ENCODE data around the gene PITPNC1.

The PITPNC1 gene

DNA sequence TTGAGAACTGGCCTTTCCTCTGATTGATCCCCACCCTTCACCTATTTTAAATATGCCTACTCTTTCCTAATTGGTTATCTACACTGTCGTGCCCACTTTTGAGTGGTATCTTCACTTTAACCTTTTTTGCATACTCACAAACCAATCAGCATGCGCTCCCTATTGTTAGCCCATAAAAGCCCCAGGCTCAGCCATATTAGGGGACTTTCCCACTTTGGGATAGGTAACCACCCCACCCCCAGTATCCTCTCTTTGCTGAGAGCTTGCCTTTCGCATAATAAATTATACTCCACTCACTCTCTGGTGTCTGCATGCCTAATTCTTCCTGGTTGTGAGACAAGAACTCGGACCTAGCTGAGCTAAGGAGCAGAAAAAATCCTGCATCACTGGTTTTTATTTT, 281.2 kb downstream of the PITPNC1 start:
- DNase-seq = no peak
- H3K36me3 ChIP-seq (ENCODE audit: control insufficient read depth, insufficient read depth, low read length) = no peaks in the 10 kb centered on the region
- no peak overlapping the region for H3K4me3 ChIP-seq (ENCODE audit: insufficient read depth, low read depth, low read length, poor library complexity, severe bottlenecking)
- no peak overlapping the region for H3K27ac ChIP-seq (ENCODE audit: insufficient read depth, low read length, poor library complexity, severe bottlenecking)
- H3K27me3 ChIP-seq (replicated peaks; ENCODE audit: control insufficient read depth, insufficient read depth, low read length, poor library complexity, severe bottlenecking) = no peaks in the 10 kb centered on the region
- H3K9me3 ChIP-seq (ENCODE audit: control insufficient read depth, low read length) = no peaks in the 10 kb centered on the region
- no peaks in the 10 kb centered on the region for H3K4me1 ChIP-seq (ENCODE audit: control insufficient read depth, insufficient read depth, low read length, poor library complexity, severe bottlenecking)

DNA sequence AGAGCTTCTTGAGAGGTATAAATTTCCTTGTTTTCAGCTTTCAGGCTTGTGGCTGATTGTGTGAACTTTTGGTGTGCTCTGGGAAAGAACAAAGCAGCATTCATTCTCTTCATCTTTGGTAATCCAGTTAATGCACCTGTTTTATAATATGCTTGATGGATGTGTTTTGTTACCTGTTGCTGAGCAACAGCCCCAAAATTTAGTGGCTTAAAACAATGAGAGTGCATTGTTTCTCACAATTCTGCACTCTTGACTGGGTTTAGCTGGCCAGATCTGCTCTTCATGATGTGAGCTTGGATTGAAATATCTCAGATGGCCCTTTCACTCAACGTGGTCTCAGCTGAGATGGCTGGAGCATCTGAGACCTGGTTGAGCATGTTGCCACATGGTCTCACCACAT, 281.9 kb downstream of the PITPNC1 start:
- Histone ChIP-seq H3K4me3 (ENCODE audit: insufficient read depth, low read depth, low read length, poor library complexity, severe bottlenecking) (no peak overlapping the region), H3K27me3 (replicated peaks; ENCODE audit: control insufficient read depth, insufficient read depth, low read length, poor library complexity, severe bottlenecking) (no peaks in the 10 kb centered on the region), H3K36me3 (ENCODE audit: control insufficient read depth, insufficient read depth, low read length) (no peaks in the 10 kb centered on the region), H3K4me1 (ENCODE audit: control insufficient read depth, insufficient read depth, low read length, poor library complexity, severe bottlenecking) (no peaks in the 10 kb centered on the region), H3K9me3 (ENCODE audit: control insufficient read depth, low read length) (no peaks in the 10 kb centered on the region), H3K27ac (ENCODE audit: insufficient read depth, low read length, poor library complexity, severe bottlenecking) (no peak overlapping the region)
- no peak for DNase-seq

DNA sequence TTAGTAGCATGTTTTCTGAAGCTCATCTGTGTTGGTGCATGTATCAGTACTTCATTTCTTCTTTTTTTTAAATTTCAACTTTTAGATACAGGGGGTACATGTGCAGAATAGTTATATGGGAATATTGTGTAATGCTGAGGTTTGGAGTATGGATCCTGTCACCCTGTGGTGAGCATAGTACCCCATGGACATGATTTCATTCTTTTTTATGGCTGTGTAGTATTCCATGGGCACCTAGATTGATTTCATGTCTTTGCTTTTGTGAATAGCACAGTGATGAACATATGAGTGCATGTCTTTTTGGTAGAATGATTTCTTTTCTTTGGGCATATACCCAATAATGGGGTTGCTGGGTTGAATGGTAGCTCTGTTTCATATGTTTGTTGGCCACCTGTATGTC, 285.6 kb downstream of the PITPNC1 start:
- Histone ChIP-seq H3K4me1 (ENCODE audit: control insufficient read depth, insufficient read depth, low read length, poor library complexity, severe bottlenecking) (no peaks in the 10 kb centered on the region), H3K4me3 (ENCODE audit: insufficient read depth, low read depth, low read length, poor library complexity, severe bottlenecking) (no peak overlapping the region), H3K9me3 (ENCODE audit: control insufficient read depth, low read length) (no peaks in the 10 kb centered on the region), H3K36me3 (ENCODE audit: control insufficient read depth, insufficient read depth, low read length) (peaks cover 3% of the 10 kb centered on the region), H3K27ac (ENCODE audit: insufficient read depth, low read length, poor library complexity, severe bottlenecking) (no peak overlapping the region), H3K27me3 (replicated peaks; ENCODE audit: control insufficient read depth, insufficient read depth, low read length, poor library complexity, severe bottlenecking) (no peaks in the 10 kb centered on the region)
- DNase-seq = no peak

DNA sequence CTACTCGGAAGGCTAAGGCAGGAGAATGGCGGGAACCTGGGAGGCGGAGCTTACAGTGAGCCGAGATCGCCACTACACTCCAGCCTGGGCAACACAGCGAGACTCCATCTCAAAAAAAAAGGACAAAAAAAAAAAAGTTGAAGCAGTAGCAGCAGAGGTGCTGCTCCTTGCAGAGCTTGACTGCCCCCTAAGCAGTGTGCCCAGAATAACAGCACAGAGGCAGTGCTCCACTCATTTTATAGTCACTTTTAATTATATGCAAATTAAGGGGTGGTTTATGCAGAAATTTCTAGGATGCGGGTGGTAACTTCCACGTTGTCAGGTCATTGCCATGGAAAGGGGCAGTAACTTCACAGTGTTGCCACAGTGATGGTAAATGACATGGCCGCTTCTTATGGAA, 286.4 kb downstream of the PITPNC1 start:
- no peaks in the 10 kb centered on the region for H3K4me1 ChIP-seq (ENCODE audit: control insufficient read depth, insufficient read depth, low read length, poor library complexity, severe bottlenecking)
- H3K27ac ChIP-seq (ENCODE audit: insufficient read depth, low read length, poor library complexity, severe bottlenecking) = no peak overlapping the region
- H3K9me3 ChIP-seq (ENCODE audit: control insufficient read depth, low read length) = no peaks in the 10 kb centered on the region
- no peaks in the 10 kb centered on the region for H3K27me3 ChIP-seq (replicated peaks; ENCODE audit: control insufficient read depth, insufficient read depth, low read length, poor library complexity, severe bottlenecking)
- H3K4me3 ChIP-seq (ENCODE audit: insufficient read depth, low read depth, low read length, poor library complexity, severe bottlenecking) = no peak overlapping the region
- peaks cover 3% of the 10 kb centered on the region for H3K36me3 ChIP-seq (ENCODE audit: control insufficient read depth, insufficient read depth, low read length)
- no peak for DNase-seq

DNA sequence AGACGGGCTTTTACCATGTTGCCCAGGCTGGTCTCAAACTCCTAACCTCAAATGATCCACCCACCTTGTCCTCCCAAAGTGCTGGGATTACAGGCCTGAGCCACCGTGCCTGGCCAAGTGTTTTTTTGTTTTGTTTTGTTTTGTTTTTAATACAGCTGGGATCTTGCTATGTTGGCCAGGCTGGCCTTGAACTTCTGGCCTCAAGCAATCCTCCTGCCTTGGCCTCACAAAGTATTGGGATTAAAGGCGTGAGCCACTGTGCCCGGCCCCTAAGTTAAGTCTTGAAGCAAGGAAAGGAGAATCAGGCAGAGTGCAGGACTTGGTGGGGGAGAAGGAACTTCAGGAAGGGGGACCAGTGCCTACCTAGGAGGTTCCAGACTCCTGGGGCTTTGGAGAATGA, 288.9 kb downstream of the PITPNC1 start:
- DNase-seq = no peak

DNA sequence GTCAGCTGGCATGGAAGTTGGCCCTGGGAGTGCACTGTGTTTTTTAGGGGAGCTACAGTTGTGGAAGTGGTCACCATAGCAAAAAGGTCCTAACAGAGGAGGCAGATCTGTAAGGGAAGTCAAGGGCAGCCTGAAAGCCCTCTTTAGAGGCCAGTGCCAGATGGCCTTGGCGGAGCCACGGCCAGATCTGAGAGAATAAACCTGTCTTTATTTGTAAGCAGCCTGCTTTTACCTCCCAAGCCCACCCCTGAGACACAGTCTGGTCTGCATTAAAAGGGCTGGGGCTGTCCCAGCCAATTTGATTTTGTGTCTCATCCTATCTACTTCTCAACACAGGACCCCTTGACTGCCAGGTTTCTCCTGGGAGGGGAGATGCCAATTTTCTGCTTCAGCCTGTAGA, 289.6 kb downstream of the PITPNC1 start:
- no peak for DNase-seq
- no peaks in the 10 kb centered on the region for H3K27me3 ChIP-seq (replicated peaks; ENCODE audit: control insufficient read depth, insufficient read depth, low read length, poor library complexity, severe bottlenecking)
- no peaks in the 10 kb centered on the region for H3K9me3 ChIP-seq (ENCODE audit: control insufficient read depth, low read length)
- H3K36me3 ChIP-seq (ENCODE audit: control insufficient read depth, insufficient read depth, low read length) = peaks cover 16% of the 10 kb centered on the region
- no peaks in the 10 kb centered on the region for H3K4me1 ChIP-seq (ENCODE audit: control insufficient read depth, insufficient read depth, low read length, poor library complexity, severe bottlenecking)
- H3K4me3 ChIP-seq (ENCODE audit: insufficient read depth, low read depth, low read length, poor library complexity, severe bottlenecking) = no peak overlapping the region
- H3K27ac ChIP-seq (ENCODE audit: insufficient read depth, low read length, poor library complexity, severe bottlenecking) = no peak overlapping the region

More for the DNA sequence above, 288.9 kb downstream of the PITPNC1 start:
- Histone ChIP-seq H3K9me3 (ENCODE audit: control insufficient read depth, low read length) (no peaks in the 10 kb centered on the region), H3K27ac (ENCODE audit: insufficient read depth, low read length, poor library complexity, severe bottlenecking) (no peak overlapping the region), H3K4me1 (ENCODE audit: control insufficient read depth, insufficient read depth, low read length, poor library complexity, severe bottlenecking) (no peaks in the 10 kb centered on the region), H3K4me3 (ENCODE audit: insufficient read depth, low read depth, low read length, poor library complexity, severe bottlenecking) (no peak overlapping the region), H3K36me3 (ENCODE audit: control insufficient read depth, insufficient read depth, low read length) (peaks cover 9% of the 10 kb centered on the region), H3K27me3 (replicated peaks; ENCODE audit: control insufficient read depth, insufficient read depth, low read length, poor library complexity, severe bottlenecking) (no peaks in the 10 kb centered on the region)

DNA sequence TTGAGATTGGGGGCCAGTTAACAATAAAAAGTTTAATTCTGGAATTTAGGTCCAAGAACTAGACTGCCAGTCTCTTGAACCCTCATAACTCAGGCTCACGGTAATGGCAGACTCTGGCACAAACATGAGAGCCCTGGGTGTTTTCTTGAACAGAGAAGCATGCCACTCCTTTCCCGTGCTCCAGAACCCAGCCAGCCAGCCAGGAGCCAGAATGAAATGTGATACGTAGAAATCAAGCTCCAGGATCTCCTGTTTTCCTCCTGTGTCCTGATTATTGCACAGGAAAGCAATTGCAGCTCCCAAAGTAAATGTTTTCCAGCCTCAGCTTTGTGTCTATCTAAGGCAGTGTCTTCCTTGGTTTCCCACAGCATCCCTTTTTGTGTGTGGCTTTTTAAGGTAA, 294.4 kb downstream of the PITPNC1 start:
- no peaks in the 10 kb centered on the region for H3K9me3 ChIP-seq (ENCODE audit: control insufficient read depth, low read length)
- no peaks in the 10 kb centered on the region for H3K4me1 ChIP-seq (ENCODE audit: control insufficient read depth, insufficient read depth, low read length, poor library complexity, severe bottlenecking)
- DNase-seq = no peak
- peaks cover 33% of the 10 kb centered on the region for H3K36me3 ChIP-seq (ENCODE audit: control insufficient read depth, insufficient read depth, low read length)
- H3K27ac ChIP-seq (ENCODE audit: insufficient read depth, low read length, poor library complexity, severe bottlenecking) = no peak overlapping the region
- H3K4me3 ChIP-seq (ENCODE audit: insufficient read depth, low read depth, low read length, poor library complexity, severe bottlenecking) = no peak overlapping the region
- H3K27me3 ChIP-seq (replicated peaks; ENCODE audit: control insufficient read depth, insufficient read depth, low read length, poor library complexity, severe bottlenecking) = no peaks in the 10 kb centered on the region

DNA sequence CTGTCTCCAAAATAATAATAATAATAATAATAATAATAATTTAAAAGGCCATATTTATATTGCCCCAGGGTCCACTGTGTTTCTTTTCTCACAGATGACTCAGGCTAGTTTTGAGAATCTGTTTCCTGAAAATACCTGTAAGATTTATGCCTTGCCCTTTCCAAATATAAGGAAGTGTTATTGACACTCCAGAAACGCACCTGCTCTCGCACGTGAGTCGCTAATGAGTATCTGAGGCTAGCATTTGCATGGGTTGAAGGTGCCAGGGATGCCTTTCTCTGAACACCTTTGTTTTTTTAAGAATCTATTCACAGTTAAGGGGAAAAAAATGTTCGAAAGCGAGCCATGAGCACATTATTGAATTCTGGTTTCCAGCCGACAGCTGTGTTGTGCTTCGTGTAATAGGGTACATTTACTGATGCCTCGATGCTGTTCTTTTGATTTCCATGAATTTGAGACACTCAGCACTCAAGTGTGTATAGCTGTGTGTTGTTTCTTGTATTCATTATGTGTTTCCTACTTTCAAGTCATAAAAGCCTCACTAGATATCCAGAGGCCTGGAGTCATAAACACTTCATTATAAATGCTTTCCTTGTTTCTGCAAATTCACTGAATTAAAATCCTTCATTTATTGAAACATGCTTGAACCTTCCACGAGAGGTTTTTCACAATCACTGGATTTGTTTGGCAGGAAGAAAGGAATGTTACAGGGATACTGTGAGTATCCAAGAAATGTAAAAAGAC, 295.7 kb downstream of the PITPNC1 start:
- Histone ChIP-seq H3K27ac (ENCODE audit: insufficient read depth, low read length, poor library complexity, severe bottlenecking) (no peak overlapping the region), H3K27me3 (replicated peaks; ENCODE audit: control insufficient read depth, insufficient read depth, low read length, poor library complexity, severe bottlenecking) (no peaks in the 10 kb centered on the region), H3K4me1 (ENCODE audit: control insufficient read depth, insufficient read depth, low read length, poor library complexity, severe bottlenecking) (no peaks in the 10 kb centered on the region), H3K4me3 (ENCODE audit: insufficient read depth, low read depth, low read length, poor library complexity, severe bottlenecking) (no peak overlapping the region), H3K36me3 (ENCODE audit: control insufficient read depth, insufficient read depth, low read length) (peaks cover 37% of the 10 kb centered on the region), H3K9me3 (ENCODE audit: control insufficient read depth, low read length) (no peaks in the 10 kb centered on the region)
- DNase-seq = no peak

DNA sequence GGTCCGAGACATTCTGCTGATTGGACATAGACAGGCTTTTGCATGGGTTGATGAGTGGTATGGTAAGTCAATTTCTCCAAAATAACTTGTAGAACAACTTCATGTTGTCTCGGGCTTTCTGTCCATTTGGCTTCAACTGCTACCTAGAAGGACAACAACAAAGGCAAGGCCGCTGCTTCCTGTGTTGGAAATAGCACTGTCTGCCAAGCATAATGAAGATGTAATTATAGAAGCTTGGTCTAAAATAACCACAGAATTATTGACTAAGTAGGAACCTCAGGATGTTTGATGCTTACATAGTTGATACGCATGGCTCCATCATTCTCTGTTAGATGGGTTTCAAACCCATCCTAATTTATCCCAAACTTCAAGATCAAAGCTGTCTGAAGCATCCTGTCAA, 298.4 kb downstream of the PITPNC1 start:
- Histone ChIP-seq H3K27me3 (replicated peaks; ENCODE audit: control insufficient read depth, insufficient read depth, low read length, poor library complexity, severe bottlenecking) (no peaks in the 10 kb centered on the region), H3K9me3 (ENCODE audit: control insufficient read depth, low read length) (no peaks in the 10 kb centered on the region), H3K4me3 (ENCODE audit: insufficient read depth, low read depth, low read length, poor library complexity, severe bottlenecking) (no peak overlapping the region), H3K4me1 (ENCODE audit: control insufficient read depth, insufficient read depth, low read length, poor library complexity, severe bottlenecking) (no peaks in the 10 kb centered on the region), H3K27ac (ENCODE audit: insufficient read depth, low read length, poor library complexity, severe bottlenecking) (no peak overlapping the region), H3K36me3 (ENCODE audit: control insufficient read depth, insufficient read depth, low read length) (peaks cover 48% of the 10 kb centered on the region)
- DNase-seq = no peak

DNA sequence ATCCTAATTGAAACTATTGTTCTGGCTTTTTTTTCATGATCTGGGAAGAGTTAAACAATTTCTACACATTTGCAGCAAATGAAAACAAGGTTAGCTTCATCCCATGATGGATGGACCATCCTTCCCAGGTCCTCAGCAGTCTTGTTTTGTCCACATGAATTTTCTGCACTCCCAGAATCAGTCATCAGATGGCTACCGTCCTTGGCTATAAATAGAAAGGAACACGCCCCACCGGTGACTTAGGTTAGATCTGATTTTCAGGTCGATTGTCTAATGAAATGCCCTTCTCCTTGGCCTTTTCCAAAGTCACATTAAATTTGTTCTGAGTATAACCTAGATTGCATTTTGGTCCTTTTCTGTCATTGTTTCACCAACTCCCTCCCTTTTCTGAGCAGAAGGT, 299.2 kb downstream of the PITPNC1 start:
- no peaks in the 10 kb centered on the region for H3K9me3 ChIP-seq (ENCODE audit: control insufficient read depth, low read length)
- H3K27me3 ChIP-seq (replicated peaks; ENCODE audit: control insufficient read depth, insufficient read depth, low read length, poor library complexity, severe bottlenecking) = no peaks in the 10 kb centered on the region
- DNase-seq = no peak
- H3K36me3 ChIP-seq (ENCODE audit: control insufficient read depth, insufficient read depth, low read length) = peaks cover 42% of the 10 kb centered on the region
- no peak overlapping the region for H3K4me3 ChIP-seq (ENCODE audit: insufficient read depth, low read depth, low read length, poor library complexity, severe bottlenecking)
- no peak overlapping the region for H3K27ac ChIP-seq (ENCODE audit: insufficient read depth, low read length, poor library complexity, severe bottlenecking)
- H3K4me1 ChIP-seq (ENCODE audit: control insufficient read depth, insufficient read depth, low read length, poor library complexity, severe bottlenecking) = no peaks in the 10 kb centered on the region
